Measurements from ENCODE around the gene NEIL3.
"Not testable (repeated sequence)": the region's sequence is repeated elsewhere in the genome, so short reads cannot be mapped to it uniquely, and the experiment has no call there.

Gene NEIL3

DNA sequence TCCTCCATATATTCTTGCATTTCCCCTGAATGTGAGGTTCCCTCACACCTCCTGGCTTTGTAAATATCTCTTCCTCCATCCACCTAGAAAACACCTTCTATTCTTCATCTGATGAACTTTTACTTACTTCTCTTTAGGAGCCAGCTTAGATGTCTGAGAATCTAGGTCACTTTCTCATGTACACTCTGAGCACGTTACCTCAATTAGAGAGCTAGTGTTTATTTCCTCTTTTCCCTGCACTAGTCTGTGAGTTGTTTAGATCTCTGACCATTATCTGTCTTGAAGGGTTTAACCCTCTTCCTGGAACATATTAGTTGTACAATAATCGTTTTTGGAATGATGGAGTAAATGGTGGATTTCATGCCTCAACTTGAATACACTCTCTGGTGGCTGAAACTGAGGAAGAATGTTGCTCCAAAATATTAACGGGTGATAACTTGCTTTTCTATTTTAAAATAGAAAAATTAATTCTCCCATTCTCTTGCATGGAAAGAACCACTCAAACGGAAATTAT is 8.5 kb upstream of the NEIL3 start:
- DNase-seq (ENCODE audit: low read depth in 2 of 2) = no peak

DNA sequence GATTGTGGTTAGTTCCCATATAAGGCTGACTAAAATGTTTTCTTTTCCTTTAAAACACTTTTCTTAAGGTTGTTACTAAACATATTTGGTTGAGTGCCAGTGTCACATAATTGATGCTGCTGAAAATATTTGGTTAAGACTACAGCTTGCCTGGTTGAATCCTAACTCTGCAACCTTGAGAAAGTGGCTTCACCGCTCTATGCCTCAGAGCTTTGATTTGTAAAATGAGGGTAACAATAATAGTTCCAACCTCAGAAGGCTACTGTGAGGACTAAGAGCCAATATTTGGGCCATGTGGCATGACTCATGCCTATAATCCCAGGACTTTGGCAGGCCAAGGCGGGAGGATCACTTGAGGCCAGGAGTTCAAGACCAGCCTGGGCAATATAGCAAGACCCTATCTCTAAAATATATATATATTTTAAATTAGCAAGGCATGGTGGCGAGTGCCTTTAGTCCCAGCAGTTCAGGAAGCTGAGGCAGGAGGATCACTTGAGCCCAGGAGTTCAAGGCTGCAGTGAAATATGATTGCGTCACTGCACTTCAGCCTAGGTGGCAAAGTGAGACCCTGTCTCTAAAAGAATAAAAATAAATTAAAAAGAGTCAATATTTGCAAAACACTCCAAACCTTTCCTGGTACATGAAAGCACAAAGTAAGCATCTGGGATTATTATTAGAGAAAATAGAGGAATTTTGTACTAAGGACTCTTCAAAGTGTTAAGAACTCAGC is 7.1 kb upstream of the NEIL3 start:
- no peak for DNase-seq (ENCODE audit: low read depth in 2 of 2)

DNA sequence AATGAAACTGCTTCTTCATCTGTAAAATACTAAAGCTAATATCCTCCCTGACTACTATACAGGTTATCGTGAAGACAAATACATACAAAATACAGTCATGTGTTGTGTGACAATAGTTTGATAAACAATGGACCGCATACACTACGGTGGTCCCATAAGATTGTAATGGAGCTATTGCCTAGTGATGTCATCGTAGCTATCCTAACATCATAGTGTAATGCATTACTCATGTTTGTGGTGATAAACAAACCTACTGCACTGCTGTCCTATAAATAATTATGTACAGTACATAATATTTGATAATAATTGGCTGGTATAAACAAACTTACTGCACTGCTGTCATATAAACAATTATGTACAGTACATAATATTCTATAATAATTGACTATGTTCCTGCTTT is 5.6 kb upstream of the NEIL3 start:
- no peak for DNase-seq (ENCODE audit: low read depth in 2 of 2)

DNA sequence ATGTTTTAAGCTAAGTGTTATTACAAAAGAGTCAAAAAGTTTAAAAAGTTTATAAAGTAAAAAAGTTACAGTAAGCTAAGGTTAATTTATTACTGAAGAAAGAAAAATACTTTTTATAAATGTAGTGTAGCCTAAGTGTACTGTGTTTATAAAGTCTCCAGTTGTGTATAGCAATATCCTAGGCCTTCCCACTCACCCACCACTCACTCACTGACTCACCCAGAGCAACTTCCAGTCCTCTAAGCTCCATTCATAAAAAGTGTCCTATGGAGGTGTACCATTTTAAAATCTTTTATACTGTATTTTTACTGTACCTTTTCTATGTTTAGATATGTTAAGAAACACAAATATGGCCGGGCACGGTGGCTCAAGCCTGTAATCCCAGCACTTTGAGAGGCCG is 4.8 kb upstream of the NEIL3 start:
- DNase-seq (ENCODE audit: low read depth in 2 of 2) = not testable (repeated sequence)

DNA sequence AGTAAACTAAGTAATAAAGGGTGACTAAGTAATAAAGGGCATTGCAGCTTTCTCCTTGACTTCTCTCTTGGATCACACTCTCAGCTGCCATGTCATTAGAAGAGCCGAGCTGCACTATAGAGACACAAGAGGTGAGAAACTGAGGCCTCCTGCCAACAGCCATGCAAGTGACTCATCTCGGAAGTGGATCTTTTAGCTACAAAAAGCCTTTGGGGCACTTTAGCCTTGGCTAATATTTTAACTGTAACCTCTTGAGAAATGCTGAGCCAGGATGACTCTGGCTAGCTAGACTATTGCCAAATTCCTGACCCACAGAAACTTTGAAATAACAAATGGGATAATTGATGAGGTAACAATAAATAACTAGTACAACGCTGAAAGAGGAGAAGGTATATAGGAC is 1.5 kb upstream of the NEIL3 start:
- DNase-seq (ENCODE audit: low read depth in 2 of 2) = no peak

DNA sequence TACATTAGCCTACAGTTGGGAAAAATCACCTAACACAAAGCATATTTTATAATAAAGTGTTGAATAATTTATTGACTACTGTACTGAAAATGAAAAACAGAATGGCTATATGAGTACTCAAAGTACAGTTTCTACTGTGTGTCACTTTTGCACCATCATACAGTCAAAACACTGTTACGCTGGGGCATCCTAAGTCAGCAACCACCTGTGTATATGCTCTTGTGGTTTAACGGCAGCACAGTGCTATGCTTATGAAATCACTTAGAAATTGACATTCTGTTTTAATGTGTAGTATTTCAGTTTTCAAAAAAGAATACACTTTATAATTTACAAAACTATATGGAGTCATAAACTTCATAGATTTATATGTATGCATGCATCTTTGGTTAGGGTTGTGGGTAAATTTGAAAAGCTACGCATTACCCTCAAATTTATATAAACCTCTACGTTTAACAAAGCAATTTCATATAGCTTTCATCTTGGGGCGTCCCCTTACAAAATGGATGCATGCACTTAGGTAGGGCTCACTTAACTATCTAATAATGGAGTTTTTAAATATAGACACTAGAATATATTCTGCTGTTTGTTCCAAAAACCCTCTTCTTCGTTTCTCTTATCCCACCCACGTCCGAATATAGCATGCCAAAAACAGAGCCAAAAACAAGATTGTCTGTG is 690 bp upstream of the NEIL3 start:
- no peak for DNase-seq (ENCODE audit: low read depth in 2 of 2)

DNA sequence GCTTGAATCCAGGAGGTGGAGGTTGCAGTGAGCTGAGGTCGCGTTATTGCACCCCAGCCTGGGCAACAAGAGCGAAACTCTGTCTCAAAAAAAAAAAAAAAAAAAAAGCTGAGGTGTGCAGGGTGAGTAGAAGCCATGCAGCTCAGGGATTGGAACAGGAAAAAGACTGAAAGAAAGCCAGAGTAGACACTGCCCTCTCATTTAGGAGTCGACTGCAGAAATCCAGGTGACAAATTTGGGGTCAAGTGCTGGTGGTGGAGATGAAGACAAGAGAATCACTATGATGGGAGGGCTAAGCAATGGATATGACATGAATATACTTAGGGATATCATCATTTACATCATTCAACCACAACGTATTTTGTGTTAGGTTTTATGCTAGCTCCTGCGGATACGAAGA is 1.9 kb downstream of the NEIL3 start:
- DNase-seq (ENCODE audit: low read depth in 2 of 2) = no peak

DNA sequence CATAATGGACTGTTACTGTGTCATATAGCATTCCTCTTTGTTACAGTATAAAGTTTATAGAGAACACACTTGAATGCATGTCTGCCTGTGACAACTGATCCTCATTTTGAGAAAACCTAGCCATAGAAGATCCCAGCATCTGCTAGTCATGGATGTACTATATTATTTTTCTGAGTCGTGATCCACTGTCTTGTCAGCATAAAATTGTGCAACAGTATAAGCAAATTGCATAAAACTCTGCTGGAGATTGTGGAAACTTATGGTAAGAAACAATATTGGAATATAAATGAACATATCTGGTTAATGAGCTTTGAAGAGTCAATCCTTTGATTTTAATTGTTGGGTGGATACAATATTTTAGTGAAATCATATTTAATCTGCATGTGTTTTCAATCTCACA is 3.6 kb downstream of the NEIL3 start:
- DNase-seq (ENCODE audit: low read depth in 2 of 2) = no peak

DNA sequence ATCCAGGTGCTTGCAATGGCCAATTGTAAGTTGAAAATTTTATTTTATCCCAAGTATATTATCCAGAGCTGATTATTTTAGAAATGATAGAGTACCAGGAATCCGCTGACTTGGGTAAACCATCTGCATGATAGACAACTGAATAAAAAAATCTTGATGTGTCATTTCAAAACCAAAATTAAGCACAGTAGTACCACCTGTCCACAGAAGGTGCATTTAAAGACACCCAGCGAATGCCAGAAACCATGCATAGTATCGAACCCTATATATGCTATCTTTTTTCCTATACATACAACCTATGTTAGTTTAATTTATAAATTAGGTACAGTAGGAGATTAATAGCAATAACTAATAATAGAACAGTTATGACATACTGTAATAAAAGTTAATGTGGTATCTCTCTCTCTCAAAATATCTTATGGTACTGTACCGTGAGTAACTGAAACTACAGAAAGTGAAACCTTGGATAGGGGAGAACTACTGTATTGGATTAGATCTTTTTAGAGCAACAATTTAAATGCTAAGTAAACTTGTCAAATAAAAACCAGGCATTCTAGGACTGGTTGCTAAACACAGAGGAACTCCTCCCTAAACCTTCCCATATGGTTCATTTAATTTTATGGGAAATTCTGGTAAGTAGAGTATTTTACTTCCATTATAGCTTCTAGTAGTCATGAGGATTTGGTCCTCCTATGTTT is 6.2 kb downstream of the NEIL3 start:
- DNase-seq (ENCODE audit: low read depth in 2 of 2) = no peak

DNA sequence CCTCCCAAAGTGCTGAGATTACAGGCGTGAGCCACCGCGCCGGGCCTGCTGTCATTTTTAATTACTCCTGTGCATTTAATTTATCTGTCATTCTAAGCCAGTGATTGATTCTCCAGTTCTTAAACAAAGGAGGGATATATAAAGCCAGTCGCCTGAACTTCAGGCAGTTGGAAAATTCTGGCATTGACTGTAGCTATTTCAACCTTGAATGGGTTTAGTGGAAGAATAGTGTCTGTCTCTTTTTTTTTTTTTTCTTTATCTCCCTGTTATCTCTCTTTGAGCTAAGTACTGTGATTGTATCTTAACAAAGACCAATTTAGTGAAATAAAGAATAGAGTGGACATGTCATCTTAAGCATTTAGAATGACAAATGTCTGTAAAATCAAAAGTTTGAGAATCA is 11.0 kb downstream of the NEIL3 start:
- no peak for DNase-seq (ENCODE audit: low read depth in 2 of 2)

DNA sequence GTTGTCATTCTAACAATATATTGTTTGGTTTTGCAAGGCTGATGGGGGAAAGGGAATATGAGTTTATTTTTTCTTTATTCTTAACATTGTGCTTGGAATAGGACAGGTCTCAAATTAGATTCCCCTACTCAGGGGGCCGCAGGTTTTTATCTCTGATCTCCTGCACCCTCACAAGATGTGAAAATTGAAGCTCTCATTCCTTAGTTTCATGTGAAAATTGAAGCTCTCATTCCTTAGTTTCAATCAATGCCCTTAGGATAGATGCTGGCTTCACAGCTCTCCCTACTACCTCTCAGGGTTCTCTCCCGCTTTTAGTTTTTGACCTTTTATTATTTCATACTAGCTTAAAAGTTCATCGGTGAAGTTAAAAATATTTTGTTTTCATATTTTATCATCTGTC is 12.0 kb downstream of the NEIL3 start:
- no peak for DNase-seq (ENCODE audit: low read depth in 2 of 2)

DNA sequence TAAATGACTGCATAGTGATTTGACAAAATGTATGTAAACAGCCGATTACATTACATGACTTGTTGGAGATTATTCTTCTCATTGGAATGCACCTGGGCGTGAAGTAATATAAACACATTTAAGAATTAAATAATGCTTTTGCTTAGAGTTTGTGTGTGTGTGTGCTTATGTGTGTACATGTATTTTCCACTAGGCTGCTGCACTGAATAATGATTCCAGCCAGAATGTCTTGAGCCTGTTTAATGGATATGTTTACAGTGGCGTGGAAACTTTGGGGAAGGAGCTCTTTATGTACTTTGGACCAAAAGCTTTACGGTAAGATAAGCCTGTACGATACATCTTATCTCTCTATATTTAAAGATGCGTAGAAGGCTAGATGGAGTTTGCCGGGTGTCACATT is 12.6 kb downstream of the NEIL3 start:
- no peak for DNase-seq (ENCODE audit: low read depth in 2 of 2)

DNA sequence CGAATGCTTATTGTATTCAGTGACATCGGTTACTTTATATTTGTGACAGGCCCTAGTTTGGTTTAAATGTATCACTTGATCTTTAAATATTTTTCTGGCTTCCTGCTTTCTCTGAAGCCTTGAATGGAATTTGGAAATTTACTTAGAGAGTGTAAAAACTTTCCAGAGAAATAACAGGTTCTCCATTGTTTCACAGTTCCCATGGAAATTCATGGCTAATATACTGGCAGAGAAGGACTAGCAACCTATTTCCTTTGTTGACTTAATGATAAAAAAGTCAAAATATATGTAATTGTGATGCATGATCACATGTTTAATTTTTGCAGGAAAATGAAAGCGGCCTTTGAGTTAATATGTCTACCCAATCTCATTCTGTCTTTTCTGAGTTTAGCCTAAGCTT is 13.2 kb downstream of the NEIL3 start:
- no peak for DNase-seq (ENCODE audit: low read depth in 2 of 2)

DNA sequence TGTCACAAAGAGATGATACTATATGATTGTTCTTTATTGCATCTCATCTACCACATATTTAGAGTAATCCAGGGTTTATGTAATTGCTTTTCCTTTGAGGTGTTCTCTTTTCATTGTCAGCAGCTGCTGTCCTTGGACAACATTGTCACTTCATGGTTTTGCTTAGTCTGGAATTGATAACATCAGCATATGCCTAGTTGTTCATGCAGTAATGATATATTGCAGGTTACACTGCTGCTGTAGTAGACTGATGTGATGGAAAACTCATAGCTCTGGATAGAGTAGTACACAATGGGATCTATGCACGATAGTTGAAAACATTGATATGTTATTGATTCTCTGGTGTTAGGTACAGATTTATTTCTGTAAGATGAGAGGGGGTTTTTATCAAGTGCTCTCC is 13.7 kb downstream of the NEIL3 start:
- DNase-seq (ENCODE audit: low read depth in 2 of 2) = no peak

DNA sequence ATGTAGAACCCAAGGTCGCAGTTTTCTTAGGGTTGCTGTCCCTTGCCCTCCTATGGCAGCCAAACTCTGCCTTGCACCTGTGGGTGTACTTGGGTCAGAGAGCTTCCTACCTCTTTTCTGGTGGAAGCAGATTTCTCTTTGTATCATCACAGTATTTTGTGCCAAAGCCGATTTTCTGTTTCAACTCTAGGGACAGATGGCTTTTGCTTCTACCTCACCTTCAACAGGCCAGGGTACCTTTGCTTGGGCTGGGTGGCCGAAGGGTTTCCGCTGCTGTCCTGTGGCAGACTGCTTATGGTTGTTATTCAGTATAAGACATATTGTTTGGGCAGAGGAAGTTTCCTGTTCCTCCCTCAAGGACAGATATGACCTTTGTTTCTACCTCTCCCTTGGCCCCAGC is 22.4 kb downstream of the NEIL3 start:
- no peak for DNase-seq (ENCODE audit: low read depth in 2 of 2)

DNA sequence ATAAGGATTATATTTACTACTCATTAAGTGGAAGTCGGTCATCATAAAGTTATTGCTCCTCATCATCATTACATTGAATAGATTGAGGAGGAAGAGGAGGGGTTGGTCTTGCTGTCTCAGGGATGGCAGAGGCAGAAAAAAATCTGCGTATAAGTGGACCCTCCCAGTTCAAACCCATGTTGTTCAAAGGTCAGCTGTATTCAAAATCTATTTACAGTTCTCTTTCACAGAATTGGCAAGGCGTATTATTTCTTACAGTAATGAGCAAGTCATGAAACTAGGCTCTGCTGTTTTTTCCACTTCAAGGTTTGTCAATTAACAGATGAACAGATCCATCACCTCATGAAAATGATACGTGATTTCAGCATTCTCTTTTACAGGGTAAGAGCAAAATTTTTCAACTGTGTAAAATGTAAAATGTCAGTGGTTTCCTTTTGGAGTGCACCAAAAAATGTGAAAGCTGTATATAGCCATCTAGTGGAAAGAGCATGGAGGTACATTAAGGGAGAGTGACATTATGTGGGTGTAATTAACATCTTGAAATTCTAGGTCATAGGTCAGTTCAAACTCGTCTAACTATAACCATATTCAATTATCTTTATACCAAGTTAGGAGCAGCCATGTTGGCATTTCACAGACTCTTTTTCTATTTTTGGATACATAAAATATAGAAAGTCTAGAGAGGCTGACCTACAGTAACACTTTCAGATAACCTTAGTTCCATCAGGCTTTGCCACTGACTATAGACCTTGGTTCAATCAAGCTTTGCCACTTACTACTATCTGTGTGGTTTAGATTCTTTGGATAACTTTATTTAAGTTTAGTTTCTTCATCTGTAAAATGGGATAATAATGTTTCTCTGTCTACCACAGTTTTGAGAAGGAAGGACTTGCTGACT is 30.1 kb downstream of the NEIL3 start:
- DNase-seq (ENCODE audit: low read depth in 2 of 2) = no peak

DNA sequence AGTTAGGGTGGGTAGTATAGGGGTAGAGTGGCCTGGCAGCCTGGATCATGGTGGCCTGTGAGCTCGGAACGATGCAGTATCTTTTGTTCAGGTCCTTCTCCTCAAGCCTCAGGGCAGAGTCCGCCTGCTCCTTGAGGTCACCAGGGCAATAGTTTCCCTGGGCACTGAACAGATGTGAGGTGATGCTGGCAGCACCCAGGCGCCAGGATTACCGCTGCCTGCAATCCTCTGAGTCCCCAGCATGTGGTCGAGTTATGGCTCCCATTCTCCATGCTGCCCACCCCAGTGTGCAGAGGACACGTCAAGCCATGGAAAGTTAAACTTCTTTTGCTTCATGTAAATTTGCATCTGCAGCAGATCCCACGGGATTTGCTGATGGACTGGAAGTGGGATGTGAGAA is 38.7 kb downstream of the NEIL3 start:
- DNase-seq (ENCODE audit: low read depth in 2 of 2) = no peak

DNA sequence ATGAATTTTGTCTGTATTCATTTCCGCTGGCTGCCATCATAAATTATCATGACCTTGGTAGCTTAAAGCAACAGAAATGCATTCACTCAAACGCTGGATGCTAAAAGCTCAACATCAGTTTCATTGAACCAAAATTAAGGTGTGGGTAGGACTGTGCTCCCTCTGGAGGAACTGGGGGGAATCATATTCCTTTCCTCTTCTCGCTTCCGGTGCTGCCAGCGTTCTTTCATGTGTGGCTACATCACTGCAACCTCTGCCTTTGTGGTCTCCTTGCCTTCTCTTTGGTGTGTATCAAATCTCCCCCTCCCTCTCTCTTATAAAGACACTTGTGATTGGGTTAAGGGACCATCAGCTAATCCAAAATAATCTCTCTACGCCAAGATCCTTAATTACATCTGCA is 39.5 kb downstream of the NEIL3 start:
- DNase-seq (ENCODE audit: low read depth in 2 of 2) = no peak

DNA sequence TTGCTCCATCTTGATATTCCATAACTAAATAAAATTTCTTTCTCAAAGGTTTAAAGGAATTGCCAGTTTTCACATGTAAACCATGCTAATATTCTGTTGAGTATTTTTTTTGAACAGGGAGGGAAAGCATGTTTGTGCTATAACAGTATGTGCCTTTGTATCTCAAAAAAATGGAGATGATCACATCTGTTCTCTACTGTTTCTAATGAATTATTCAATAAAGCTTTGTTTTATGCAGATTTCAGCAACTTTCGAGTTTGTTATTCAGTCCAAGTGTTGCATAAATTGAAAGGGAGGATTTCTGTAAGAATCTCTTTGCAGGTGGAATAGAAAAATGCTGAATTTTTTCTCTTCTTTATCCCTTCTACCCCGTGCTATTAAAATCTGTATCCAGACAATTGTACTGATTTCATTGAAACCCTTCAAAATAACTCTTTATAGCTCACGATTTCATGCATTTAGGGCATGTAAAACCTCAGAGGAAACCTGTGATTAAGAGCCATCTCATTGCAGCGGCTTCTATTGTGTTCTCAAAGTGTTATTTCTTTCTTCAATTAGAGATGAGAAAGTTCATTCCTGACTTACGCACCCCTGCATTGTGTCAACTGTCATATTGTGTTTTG is 42.1 kb downstream of the NEIL3 start:
- DNase-seq (ENCODE audit: low read depth in 2 of 2) = no peak

DNA sequence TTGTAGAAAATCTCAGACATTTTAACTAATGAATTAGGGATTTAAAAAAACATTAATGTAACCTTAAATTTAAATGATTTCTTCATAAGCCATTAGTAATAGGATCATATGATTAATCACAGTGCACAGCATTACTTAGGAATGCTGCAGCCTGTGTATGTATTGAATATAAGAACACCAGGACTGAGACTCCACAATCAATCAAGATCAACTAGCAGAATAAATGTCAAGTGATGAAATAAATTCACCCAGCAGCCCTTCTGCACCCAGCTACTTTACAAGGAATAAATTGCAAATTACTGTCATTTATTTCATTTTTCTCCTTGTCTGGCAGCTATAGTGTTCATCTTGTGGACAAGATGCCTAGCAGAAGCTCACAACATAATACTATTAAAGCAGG is 46.5 kb downstream of the NEIL3 start:
- DNase-seq (ENCODE audit: low read depth in 2 of 2) = no peak

DNA sequence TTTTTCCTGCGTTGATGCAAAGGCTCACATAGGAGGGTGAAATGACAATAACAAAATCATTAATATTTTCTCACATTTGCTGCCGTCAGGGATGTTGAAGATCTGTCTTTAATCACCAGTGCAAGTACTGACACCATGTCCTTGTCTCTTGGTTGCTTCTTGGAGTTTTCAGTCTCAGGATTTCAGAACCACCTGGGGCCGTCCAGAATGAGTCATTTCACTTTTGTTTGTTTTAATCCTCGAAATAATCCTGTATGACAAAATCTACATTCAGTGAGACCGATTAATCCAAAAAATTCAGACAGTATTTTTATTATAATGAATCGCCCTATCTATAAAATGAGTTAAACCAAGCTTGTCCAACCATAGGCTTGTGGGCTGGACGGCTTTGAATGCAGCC is 47.2 kb downstream of the NEIL3 start:
- no peak for DNase-seq (ENCODE audit: low read depth in 2 of 2)

DNA sequence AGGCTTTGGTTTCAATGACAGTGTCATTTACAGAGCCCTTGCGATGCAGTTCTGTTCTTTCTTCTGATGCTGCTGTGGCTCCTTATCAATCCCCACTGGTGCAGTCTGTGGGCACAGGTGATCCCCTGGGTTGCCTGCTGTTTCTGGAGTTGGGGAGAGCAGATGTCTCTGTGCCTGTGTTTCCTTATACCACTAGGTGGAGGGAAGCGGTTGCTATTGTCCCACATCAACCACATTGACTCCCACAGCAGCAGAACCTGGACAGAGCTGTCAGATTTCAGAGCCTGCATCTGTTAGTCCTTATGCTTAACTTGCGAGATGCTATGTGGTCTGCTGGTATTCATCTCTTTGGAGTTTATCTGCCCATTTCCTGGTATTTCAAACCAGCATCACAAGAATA is 57.7 kb downstream of the NEIL3 start:
- DNase-seq (ENCODE audit: low read depth in 2 of 2) = no peak
